Forelimb muscle (tissue), 1 donor: ENCODE data around the gene RNF112. TPM values are rescaled to one million over a fixed set of nuclear protein-coding genes. Genes with fewer than 3 reads are reported as not detected.

Experiments
- DNase-seq: peaks from one replicate; pipeline ENCODE4 v3.0.0-alpha.2; 2013; ENCODE audit warnings: low read depth
- polyA plus RNA-seq: library from polyadenylated mRNA; unstranded; fragments of 120-200 nt; gene quantifications from one replicate; pipeline ENCODE4 v1.2.1, GENCODE V29; 2013; ENCODE audit not compliant: insufficient read length

RNF112 gene
- polyA plus RNA-seq, 1 donor, result 3.5 TPM

DNA sequence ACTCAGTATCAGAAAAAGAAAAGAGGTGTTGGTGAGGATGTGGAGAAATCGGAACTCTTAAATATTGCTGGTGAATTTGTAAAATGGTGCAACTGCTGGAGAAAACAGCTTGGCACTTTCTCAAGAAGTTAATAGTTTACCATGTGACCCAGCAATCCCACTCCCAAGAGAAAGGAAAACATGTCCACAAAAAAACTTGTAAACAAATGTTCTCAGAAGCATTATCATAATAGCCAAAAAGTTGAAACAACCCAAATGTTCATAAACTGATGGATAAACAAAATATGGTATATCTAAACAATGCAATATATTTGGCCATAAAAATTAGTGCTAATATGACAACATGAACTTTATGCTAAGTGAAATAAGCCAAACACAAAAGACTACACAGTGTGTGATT is 35.3 kb upstream of the RNF112 start:
- no peak for DNase-seq

DNA sequence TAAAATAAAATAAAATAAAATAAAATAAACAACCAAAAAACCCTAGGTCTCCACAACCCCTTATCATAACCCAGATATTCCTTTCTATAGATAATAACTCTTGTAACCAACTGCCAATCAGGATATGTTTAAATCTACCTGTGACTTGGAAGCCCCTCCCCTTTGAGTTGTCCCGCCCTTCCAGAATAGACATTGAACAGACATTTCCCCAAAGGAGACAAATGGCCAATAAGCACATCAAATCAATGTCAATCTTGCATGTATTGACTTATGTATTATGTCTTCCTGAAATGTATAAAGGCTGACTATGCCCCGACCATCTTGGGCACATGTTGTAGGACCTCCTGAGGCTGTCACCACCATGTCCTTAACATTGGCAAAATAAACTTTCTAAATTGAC is 34.2 kb upstream of the RNF112 start:
- DNase-seq, result no peak

DNA sequence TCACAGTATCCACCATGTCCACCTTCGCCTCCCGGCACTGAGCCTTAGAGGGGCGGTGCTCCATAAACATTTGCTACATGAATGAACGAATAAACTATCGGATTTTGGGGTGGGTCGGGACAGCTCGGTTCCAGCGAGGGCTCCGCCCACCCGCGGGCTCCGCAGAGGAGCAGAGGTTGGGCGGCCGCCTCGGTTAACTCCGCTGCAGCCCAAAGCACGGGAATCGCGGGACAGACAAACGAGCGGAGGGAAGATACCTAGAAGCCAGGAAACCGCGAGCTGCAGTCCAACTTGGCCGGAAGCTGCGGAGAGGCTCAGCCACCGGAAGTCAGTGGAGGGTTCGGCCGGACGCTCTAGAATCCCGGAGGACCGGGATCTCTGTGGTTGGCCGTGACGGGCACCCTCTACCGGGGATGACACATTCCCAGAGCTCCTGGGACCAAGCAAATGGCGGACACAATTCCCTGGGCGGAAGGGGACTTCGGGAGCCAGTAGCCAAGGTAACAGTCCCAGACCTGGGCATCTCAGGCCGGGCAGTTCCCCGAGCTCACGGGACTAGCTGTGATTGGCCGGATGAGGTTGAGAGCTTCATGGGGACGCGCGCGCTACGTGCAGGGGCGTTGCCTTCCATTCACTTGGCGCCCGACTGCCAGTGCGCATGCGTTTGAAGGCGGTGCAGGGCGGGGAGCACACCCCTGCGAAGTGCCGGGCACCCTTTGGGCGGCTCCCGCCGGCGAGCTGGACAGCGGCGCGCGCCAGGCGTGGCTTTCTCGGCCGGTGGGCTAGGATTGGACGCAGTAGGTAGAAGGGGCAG is 33.2 kb upstream of the RNF112 start:
- DNase-seq, result peak; percentile 95

DNA sequence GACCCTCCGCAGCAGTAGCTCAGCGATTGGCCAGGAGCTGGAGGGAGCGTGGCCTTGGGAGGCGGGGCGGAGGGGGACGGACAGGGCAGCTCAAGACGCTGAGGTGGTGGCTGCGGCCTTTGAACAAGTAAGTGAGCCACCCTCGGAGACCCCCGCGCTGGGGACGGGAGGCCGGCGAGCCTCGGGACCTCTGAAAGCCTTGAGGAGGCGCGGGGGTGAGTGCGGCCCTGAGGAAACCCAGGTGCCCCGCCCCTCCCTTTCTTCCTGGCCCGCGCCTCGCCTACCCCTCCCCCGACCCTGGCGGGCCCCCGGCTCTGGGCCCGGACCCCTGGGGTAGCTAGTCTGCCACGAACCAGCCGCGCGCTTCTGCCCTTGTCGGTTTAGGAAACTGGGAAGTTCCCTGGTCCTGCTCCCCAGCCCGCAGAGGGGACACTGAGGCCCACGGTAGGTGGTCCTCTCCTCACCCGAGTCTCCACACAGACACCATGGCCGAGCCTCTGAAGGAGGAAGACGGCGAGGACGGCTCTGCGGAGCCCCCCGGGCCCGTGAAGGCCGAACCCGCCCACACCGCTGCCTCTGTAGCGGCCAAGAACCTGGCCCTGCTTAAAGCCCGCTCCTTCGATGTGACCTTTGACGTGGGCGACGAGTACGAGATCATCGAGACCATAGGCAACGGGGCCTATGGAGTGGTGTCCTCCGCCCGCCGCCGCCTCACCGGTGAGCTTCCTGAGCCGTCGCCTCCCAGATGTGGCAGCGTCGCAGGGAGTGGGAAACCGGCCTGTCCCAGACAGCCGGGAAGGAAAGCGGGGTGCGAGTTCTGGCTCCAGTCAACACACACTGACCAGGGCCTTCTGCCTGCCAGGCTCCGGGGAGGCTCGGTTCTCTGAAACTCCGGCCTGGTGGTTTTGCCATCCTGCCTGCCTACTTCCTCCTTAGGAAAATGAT is 32.3 kb upstream of the RNF112 start, which contains the start of gene MAPK7:
Gene MAPK7 (plus strand): TSS at position 83 of the 945 bp plus-strand sequence. CDS start 403 bp downstream, at position 486.
- no peak for DNase-seq

DNA sequence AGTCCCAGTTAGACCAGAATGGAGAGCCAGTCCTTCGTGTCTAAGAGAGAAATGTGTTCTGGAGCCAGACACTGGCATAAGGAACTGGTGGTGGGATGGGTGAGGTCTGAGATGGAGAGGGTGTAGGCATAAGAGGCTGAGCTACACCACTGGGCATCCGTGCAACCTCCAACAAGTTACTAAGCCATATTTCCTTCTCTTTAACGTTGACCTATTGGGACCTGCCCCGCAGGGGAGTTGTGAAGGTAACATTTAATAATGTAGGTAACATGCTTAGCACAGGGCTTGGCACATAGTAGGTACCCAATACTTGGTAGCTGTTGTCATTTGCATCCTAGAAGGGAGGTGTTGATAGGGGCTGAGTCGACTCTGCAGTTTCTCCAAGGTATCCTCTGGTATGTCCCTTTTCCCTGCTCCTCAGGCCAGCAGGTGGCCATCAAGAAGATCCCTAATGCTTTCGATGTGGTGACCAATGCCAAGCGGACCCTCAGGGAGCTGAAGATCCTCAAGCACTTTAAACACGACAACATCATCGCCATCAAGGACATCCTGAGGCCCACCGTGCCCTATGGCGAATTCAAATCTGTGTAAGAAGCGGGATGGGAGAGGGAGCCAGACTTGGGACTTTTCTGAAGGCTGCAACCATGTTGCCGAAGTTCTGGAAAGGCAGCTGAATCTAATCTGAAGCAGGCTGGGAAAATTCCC is 31.5 kb upstream of the RNF112 start:
- DNase-seq, result no peak

DNA sequence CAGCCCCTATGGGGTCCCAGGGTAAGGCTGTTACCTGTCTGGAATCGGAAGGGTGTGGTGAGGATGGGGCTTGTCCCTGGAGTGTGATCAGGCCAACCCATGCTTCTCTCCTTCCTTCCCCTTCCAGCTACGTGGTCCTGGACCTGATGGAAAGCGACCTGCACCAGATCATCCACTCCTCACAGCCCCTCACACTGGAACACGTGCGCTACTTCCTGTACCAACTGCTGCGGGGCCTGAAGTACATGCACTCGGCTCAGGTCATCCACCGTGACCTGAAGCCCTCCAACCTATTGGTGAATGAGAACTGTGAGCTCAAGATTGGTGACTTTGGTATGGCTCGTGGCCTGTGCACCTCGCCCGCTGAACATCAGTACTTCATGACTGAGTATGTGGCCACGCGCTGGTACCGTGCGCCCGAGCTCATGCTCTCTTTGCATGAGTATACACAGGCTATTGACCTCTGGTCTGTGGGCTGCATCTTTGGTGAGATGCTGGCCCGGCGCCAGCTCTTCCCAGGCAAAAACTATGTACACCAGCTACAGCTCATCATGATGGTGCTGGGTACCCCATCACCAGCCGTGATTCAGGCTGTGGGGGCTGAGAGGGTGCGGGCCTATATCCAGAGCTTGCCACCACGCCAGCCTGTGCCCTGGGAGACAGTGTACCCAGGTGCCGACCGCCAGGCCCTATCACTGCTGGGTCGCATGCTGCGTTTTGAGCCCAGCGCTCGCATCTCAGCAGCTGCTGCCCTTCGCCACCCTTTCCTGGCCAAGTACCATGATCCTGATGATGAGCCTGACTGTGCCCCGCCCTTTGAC is 30.3 kb upstream of the RNF112 start:
- DNase-seq, result no peak

DNA sequence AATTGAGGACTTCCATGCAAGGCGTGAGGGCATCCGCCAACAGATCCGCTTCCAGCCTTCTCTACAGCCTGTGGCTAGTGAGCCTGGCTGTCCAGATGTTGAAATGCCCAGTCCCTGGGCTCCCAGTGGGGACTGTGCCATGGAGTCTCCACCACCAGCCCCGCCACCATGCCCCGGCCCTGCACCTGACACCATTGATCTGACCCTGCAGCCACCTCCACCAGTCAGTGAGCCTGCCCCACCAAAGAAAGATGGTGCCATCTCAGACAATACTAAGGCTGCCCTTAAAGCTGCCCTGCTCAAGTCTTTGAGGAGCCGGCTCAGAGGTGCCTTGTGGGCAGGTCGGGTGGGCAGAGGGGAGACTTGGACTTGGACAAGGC is 29.7 kb upstream of the RNF112 start:
- no peak for DNase-seq

DNA sequence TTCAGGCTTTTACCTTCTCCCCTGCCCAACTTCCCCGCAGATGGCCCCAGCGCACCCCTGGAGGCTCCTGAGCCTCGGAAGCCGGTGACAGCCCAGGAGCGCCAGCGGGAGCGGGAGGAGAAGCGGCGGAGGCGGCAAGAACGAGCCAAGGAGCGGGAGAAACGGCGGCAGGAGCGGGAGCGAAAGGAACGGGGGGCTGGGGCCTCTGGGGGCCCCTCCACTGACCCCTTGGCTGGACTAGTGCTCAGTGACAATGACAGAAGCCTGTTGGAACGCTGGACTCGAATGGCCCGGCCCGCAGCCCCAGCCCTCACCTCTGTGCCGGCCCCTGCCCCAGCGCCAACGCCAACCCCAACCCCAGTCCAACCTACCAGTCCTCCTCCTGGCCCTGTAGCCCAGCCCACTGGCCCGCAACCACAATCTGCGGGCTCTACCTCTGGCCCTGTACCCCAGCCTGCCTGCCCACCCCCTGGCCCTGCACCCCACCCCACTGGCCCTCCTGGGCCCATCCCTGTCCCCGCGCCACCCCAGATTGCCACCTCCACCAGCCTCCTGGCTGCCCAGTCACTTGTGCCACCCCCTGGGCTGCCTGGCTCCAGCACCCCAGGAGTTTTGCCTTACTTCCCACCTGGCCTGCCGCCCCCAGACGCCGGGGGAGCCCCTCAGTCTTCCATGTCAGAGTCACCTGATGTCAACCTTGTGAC is 29.1 kb upstream of the RNF112 start:
- no peak for DNase-seq

DNA sequence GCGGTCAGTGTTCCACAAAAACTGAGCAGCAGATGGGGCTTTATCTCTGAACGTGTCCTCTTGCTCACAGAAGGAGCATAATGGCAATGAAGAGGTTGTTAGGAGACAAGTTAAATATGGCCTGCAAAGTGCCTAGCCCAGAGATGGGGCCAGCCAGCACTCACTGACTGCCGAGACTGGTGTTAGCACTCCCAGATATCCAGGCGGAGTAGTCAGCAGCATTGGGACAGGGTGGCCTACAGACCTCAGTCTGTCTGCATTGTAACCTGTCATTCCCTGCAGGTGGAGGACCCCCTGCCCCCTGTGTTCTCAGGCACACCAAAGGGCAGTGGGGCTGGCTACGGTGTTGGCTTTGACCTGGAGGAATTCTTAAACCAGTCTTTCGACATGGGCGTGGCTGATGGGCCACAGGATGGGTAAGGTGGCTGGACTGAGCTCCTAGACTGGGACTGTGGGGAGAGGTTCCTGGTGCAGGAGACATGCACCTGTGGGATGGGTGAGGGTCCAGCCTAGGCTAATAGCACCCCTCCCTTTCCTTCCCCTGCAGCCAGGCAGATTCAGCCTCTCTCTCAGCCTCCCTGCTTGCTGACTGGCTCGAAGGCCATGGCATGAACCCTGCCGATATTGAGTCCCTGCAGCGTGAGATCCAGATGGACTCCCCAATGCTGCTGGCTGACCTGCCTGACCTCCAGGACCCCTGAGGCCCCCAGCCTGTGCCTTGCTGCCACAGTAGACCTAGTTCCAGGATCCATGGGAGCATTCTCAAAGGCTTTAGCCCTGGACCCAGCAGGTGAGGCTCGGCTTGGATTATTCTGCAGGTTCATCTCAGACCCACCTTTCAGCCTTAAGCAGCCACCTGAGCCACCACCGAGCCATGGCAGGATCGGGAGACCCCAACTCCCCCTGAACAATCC is 28.2 kb upstream of the RNF112 start:
- DNase-seq, result no peak

DNA sequence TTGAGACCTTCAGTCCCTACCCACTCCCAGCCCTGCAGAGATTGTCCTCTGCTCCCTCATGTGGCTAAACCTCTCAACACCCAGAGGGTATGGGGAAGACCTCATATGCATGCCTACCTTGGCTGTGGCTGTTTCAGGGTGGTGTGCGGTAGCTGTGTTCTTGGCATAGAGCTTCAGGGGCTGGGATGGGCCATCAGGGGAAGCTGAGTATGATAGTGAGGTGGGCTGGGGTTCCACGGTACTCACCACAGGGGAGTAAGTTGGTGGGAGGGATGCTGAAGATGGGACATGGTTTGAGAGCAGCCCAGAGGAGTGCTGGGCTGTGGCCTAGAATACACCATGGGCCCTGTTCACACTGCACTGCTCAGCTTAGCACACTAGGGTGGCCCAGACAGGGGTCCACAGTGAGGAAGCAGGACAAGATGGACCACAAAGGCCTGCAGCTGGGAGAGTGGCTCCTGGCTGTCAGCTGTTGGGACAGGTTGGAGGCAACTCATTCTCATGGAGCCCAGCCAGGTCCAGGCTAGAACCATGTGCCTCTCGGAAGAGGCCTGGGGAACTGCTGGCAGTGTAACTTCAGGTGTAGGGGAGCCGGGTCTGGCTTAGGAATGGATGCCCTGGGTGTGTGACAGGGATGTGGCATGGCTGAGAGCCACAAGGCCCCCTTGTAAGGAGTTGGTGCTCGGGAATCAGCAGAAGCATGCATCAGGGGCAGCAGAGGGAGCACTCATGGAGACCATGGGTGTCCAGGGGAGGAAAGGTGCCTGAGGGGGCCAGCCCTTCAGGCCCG is 27.2 kb upstream of the RNF112 start:
- DNase-seq, result no peak

DNA sequence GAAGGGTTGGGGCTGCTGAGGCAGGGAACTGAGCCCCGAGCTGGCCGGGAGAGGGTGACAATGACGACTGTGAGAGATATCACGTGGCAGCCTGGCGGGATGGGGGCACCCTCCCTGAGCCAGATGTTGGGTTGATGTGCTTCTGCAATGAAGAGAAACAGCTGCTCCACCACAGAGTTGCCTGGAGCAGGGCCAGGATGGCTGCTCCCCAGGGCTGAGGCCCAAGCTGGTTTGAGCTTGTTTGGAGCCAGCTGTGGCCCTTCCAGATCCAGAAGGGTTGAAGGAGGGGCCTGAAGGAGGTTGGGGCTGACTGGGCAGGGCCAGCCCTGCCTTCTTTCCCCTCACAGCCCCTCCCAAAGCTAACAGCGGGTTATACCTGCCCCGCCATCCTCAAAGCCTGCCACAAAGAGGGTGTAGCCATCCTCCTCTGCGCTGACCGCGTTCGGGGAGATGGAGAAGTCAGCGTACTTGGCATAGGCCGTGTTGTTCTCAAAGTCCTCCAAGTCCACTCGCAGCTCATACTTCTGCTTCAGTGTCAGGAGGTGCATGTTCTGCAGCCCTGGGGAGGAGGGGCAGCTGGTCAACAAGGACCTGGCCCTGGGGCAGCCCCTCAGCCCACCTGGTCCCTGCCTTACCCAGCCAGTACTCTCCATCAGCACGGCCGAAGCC is 26.2 kb upstream of the RNF112 start:
- peak; percentile 54 for DNase-seq

DNA sequence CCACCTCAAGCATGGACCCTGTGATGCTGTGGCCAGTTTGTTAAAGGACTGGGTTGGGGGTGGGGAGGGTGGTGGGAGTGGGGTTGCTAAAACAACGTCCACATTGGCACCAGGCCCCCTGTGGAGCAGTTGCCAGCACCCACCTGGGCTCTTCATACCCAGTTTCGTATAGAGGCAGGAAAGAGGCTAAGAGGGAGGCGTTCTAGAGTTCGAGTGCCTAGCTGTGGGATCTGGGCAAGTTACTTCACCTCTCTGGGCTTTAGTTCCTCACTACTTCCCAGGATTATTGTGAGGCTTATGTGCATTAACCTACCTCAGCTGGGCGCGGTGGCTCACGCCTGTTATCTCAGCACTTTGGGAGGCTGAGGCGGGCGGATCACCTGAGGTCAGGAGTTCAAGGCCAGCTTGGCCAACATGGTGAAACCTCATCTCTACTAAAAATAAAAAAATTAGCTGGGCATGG is 25.5 kb upstream of the RNF112 start:
- DNase-seq, result no peak

DNA sequence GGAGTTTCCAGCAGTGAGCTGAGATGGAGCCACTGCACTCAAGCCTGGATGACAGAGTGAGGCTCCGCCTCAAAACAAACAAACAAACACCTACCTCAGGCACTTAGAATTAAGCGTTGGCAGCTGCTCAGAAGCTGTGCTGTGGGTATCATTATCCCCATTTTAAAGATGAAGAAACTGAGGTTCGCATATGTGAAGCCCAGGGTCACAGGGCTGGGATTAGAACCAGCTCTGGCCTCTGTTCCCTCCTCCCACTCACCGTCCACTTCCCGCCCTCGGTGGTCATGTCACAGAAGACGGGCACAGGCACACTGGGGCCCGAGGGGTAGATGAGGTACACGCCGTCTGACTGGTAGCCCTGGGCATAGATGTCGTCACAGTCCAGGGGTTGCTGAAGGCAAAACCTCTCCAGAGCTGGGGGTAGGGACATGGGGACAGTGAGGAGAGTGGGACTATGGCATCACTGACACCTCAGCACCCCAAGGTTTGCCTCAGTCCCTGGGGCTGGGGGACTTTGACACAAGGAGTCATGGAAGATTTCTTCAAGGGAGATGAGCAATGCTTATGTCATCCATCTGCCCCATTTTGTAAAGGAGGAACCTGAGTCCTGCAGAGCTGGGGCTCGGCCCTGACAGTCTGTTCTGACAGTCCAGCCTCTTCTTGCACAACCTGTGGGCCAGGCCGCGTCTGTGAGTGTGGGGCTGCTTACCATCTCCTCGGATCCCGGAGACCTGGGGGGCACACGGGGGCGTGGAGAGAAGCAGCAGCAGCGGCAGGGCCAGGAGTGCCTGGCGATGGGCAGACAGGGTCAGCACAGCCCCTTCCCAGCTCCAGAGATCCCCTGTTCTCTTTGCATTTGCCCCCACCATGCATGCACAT is 24.7 kb upstream of the RNF112 start:
- no peak for DNase-seq

DNA sequence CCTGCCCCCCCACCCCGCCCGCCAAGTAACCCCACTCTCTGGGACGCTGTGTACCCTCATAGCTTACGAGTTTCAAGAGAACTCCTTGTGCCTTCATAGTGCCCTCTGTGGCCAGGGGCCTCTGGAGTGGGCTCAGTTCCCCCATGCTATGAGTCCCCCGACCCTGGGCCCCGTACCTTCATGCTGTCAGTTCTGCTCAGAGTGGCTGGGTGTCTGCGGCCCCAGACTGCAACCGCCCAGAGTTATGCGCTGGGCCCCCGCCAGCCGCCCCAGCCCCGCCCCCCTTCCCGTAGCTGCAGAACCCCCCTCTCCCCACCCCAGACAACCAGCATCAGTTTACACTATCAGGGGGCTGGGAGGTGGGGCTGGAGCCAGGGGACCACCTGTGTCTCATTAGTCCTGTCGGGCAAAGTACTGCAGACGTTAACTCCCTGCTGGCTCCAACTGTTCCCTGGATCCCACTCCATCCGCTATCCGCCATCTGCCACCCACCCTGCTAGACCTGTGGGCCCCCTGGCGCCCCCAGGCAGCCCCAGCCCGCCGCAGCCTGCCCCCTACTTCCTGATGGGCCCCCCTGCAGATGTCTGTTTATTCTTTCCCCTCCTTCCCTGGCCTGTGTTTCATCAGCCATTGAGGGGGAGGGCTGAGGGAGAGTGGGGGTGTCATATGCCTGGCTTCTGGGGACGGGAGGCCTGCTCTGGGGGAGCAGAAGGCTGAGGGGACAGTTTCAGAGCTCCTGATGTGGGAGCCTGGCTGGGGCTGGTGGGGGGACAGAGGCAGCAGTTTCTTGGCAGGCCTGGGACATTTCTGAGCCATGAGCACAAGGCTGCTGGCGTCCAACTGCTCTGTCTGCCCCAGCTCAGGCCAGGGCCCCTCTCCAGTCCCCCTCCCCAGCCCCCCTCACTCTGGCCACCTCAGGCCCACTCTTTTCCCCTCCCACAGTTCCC is 23.8 kb upstream of the RNF112 start, which contains the start of gene MFAP4:
Gene MFAP4 (minus strand): TSS at position 217 of the 947 bp plus-strand sequence. CDS start 35 bp downstream, at position 182.
- peak; percentile 86 for DNase-seq

DNA sequence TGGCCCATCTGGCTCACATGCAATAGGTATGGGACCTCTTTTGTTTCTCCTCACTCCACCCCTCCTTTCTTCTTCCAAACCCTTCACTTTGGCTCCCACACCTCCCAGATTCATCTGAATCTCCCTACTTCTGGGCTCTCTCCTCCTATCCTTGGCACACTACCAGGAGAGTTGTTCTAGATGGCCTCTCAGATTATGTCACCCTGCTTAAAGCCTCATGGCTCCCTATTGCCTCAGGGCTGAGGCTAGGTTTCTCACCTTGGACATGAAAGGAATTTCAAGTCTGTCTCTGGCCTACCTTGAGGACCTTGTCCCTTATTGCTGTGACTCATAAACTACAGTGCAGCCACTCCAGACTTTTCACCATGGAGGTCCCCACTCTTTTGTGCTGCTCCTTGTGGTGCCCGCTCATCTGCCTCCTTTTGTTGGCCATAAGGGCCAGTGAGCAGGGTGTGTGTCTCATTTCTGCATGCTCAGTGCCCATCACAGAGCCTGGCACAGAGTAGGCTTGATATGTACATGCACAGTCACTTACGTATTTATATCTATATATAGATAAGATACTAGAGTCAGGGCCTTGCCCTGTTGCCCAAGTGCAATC is 23.0 kb upstream of the RNF112 start:
- DNase-seq, result peak; percentile 77
